ENCODE results near the gene MUC2. TPM values are rescaled to one million over a fixed set of nuclear protein-coding genes. Genes with fewer than 3 reads are reported as not detected.
"Not testable (repeated sequence)": the region's sequence is repeated elsewhere in the genome, so short reads cannot be mapped to it uniquely, and the experiment has no call there.

MUC2 gene
- total RNA-seq, 1 experiment from 2014 or later, result 6.9 TPM

DNA sequence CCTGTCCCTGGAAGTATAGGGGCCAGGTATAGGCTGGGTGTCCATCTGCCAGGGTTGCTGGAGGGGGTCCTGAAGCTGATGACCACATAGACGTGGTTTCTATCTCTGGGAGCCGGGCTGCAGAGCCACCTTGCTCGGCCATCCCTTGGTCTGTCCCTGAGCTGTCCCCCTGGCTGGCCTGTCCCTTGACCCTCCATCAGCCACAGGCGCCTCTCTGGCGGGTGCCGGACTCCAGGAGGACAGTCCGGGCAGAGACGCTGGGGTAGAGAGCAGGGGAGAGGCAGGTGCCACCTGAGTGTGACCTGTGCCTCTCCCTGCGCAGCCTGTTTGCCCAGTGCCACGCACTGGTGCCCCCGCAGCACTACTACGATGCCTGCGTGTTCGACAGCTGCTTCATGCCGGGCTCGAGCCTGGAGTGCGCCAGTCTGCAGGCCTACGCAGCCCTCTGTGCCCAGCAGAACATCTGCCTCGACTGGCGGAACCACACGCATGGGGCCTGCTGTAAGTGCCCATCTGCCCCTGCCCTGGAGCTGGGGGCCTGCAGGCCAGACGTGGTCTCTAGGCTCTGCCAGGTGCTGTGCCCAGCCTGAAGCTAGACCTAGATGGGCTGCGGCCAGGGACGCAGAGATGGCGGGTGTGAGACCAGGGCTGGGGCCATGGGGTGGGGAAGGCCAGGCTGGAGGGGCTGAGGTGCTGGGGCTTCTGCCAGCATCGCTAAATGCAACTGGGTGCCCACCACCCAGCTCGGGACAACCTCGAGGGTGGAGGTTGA lies 29.9 kb downstream of the MUC2 start:
- no peak for DNase-seq (ENCODE audit: low spot score)

DNA sequence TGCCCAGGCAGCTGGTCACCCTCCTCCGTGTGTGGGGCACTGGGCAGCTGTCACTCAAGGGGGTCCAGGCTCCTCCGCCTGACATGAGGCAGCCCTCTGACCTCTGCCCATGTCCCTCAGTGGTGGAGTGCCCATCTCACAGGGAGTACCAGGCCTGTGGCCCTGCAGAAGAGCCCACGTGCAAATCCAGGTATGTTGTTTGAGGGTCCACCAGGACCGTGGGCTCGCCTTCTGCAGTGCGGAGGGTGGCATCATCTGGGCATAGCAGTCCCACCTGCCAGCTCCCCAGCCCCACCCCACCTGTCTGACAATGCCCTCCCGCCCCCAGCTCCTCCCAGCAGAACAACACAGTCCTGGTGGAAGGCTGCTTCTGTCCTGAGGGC lies 30.5 kb downstream of the MUC2 start:
- no peak for DNase-seq (ENCODE audit: low spot score)

GRCh38 chr11:1106387-1106786 lies 31.7 kb downstream of the MUC2 start:
- DNase-seq (ENCODE audit: low spot score), result no peak

DNA sequence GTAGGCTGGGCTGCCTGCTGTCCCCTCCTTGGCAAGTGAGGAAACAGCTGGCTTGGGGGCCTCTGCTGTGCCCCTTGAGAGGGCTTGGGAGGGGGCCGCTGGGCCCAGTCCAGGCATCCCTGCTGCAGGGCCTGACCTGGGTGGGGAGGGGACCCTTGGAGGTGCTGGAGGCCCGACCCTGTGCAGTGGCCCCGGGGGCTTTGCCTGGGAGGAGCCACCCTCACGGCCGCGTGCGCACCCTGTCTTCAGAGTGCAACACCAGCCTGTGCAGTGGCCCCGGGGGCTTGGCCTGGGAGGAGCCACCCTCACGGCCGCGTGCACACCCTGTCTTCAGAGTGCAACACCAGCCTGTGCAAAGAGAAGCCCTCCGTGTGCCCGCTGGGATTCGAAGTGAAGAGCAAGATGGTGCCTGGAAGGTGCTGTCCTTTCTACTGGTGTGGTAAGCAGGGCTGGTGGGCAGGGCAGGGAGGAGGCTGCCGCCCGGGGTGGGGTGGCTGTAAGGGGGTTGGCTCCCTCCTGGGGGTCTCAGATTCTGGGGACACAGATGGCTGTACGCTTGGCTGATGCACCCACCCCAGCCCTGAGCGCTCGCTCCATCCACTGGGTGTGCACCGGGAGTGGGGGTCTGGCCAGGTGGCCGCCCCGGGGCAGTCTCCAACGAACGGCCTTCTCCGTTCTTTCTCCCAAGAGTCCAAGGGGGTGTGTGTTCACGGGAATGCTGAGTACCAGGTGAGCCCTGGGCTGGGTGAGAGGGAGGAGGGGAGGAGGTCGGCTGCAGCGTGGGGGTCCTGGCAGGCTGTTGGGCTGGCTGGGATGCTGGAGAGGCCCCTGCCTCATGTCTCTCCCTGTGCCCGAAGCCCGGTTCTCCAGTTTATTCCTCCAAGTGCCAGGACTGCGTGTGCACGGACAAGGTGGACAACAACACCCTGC lies 32.9 kb downstream of the MUC2 start:
- DNase-seq (ENCODE audit: low spot score), result no peak

- no peak for DNase-seq (ENCODE audit: low spot score)
Measured at GRCh38 chr11:1108246-1108900, 33.7 kb downstream of the MUC2 start.

GRCh38 chr11:1109101-1109917 lies 34.6 kb downstream of the MUC2 start:
- DNase-seq (ENCODE audit: low spot score), result no peak

DNA sequence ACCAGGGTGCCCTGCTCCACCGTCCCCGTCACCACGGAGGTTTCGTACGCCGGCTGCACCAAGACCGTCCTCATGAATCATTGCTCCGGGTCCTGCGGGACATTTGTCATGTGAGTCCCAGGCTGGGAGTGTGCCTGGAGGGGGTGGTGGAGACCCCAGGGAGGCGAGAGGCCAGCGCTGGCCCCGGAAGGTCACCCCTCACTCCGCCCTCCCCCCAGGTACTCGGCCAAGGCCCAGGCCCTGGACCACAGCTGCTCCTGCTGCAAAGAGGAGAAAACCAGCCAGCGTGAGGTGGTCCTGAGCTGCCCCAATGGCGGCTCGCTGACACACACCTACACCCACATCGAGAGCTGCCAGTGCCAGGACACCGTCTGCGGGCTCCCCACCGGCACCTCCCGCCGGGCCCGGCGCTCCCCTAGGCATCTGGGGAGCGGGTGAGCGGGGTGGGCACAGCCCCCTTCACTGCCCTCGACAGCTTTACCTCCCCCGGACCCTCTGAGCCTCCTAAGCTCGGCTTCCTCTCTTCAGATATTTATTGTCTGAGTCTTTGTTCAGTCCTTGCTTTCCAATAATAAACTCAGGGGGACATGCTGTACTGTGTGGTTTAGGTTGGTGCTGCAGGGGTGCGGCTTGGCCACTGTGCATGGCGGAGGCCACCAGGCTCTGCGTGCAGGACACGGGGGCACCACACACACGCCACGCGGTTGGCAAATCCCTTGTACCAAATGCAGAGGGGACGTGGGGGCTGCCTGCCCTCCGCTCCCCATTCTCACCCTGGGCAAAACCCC lies 35.4 kb downstream of the MUC2 start:
- no peak for DNase-seq (ENCODE audit: low spot score)

DNA sequence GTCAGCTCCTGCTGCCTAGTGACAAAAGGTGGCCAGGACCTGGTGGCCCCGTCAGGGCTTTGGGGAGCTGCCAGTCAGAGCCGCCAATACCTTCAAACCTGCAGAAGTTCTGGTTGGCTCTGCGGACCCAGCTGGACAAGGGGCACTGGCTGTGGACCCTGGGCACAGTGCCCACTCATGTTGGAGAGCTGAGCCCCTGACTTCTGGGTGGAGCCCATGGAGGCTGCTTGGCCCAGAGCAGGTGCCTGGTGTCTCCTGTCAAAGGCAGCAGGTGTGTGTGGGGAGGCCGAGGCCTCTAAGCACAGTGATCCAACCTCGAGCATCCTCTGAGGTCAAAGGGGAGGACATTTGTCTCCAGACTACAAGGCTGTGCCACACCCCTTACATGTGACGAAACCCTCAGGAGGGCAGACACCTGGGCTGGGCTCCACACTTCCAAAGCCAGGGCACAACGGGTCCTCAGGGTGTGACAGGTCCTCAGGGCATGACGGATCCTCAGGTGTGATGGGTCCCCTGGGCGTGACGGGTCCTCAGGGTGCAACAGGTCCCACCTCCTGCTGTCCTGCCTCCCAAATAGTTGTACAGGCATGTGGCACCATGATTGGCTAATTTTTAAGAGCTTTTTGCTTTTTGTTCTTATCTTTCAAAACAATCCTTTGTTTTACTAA lies 37.0 kb downstream of the MUC2 start:
- DNase-seq (ENCODE audit: low spot score), result no peak

DNA sequence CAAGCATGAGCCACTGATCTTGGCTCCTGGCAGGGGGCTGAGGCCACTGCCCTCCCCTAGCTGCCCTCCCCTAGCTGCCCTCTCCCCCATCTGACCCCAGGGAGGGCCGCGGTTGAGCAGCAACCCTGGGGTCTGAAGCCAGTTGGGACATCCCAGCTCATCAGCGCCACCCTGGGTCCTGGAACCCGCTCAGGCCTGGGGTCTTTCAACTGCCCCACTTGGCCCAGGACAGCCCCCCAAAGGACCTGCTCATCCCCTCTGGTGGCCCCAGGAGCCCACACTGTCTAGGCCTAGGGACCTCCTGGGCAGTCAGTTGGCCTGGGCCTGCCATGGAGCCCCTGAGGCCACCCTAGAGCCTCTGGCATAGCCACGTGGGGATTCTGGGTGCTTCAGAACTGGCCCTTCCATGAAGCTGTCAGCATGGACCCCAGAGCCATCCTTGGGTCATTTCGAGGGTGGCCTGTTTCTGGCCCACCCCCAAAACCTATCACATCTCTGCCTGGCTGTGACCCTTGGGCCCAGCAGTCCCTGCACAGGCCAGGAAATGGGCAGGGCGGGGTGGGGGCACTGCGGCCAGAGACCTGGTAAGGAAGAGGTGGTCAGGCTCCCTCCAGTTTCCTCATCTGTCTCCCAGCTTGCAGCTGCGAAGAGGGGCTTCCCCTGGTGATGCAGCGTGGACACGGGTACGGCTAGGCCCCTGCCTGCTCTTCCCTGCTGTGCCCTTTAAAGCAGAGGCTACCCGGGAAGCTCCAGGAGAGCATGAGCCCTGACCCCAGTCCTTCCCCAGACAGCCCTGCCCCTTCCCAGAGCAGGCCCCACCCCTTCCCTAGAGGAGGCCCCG lies 37.9 kb downstream of the MUC2 start:
- no peak for DNase-seq (ENCODE audit: low spot score)

- no peak for DNase-seq (ENCODE audit: low spot score)
Measured at GRCh38 chr11:1113405-1114201, 38.9 kb downstream of the MUC2 start.

DNA sequence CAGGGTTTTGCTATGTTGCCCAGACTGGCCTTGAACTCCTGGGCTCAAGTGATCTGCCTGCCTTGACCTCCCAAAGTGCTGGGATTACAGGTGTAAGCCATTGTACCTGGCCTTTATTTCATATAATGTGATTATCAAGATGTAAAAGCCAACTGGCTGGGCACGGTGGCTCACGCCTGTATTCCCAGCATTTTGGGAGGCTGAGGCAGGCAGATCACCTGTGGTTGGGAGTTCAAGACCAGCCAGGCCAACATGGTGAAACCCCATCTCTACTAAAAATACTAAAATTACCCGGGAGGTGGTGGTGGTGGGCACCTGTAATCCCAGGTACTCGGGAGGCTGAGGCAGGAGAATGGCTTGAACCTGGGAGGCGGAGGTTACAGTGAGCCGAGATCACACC lies 40.6 kb downstream of the MUC2 start:
- DNase-seq (ENCODE audit: low spot score), result not testable (repeated sequence)

GRCh38 chr11:1116104-1116503 lies 41.4 kb downstream of the MUC2 start:
- no peak for DNase-seq (ENCODE audit: low spot score)

DNA sequence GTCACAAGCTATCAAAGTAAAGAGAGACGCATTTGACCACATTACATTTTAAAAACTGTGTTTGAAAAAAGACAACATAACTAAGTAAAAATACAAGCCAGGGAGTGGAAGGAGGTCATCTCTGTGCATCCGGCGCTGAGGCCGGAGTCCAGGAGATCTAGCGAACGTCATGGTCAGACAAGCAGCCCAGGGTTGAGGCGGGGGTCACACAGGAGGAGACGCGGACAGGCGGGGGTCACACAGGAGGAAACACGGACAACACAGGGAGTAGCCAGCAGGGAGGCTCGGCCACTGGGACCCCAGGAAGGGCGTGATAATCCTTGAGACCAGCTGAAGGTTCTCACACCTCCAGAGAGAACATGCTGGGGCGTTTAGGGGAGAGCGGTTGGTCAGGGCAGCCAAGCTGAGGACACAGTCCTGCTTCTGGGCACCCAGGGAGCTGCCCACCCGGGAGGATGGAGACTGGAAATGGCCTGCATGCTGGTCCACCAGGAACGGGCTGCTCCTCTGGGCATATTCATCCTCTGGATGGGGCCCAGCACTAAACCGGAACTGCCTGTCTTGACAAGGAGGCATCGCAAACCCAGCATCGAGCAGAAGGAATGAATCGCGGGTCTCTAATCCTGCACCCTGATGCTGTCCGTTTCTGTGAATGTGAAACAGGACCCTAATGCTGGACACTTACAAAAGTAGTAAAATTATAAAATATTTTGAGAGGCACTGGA lies 42.2 kb downstream of the MUC2 start:
- DNase-seq (ENCODE audit: low spot score), result no peak

- no peak for DNase-seq (ENCODE audit: low spot score)
Measured at GRCh38 chr11:1117992-1118391, 43.3 kb downstream of the MUC2 start.

GRCh38 chr11:1118755-1119603 lies 44.3 kb downstream of the MUC2 start:
- DNase-seq (ENCODE audit: low spot score), result no peak

DNA sequence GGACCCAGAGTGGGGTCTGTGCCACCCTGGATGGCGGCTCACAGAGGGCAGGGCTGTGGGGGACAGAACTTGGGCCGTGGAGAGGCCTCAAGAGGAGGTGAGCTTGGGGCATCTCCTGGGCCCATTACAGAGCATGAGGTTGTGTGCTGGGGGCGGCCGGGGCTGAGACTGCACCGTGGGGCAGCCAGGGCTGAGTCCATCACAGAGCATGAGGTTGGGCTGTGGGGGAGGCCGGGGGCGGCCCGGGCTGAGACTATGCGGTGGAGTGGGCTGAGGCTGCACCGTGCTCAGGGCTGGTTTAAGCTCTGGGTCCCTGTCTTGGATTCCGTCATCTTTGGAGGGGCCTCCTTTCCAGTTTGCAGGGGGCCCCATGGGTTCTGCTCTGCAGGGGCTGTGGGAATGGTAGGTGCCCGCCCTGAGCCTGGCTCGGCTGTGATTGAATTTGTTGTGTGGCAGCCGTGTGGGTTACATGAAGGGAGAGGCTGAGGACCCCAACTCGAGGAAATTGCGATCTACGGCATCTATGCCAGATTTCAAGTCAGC lies 45.0 kb downstream of the MUC2 start:
- DNase-seq (ENCODE audit: low spot score), result no peak

Measured in HT-29 (cell line).